ENCODE measurements around the gene HAPLN3. TPM values are rescaled to one million over a fixed set of nuclear protein-coding genes. Genes with fewer than 3 reads are reported as not detected.

Gene HAPLN3
- total and polyA plus RNA-seq, 2 donors (not counting 3 experiments of a cell fraction or from before 2014, with no cell fraction given): 57.6 to 130 TPM

DNA sequence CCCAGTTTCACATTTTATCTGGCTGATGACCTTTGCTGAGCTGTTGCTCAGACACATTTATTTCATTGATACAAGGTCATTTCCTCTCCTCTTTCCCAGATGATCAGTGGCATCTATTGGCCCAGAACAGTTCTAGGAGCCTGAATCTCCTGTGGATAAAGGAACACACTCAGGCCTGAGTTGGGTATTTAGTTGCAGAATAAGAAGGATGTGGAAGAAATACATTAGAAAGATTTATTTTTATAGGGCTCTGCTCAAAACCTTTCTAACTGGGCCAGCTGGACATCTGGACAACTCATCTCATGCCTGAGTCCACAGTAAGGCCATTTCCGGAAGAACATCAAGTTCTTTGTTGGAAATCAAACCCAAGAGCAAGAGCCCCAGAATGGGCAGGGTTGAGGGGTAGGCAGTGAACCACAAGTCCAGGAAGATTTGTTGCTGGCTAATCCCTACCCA is 37.6 kb upstream of the HAPLN3 start:
- no TSS peak for BruUV-seq (replicated peaks)

More for the DNA sequence above, 37.6 kb upstream of the HAPLN3 start:
- FAIRE-seq (no peak), DNase-seq (ENCODE audit: low read depth, low spot score) (no peak)
- no peak for TF ChIP-seq JUN (IDR thresholded peaks at IDR 0.05; ENCODE audit: borderline replicate concordance, insufficient read depth, insufficient read length, low read depth)
- no peak for TF ChIP-seq MYC (IDR thresholded peaks at IDR 0.05; ENCODE audit: low read depth, low read length)
- TF ChIP-seq, protein P1, sequence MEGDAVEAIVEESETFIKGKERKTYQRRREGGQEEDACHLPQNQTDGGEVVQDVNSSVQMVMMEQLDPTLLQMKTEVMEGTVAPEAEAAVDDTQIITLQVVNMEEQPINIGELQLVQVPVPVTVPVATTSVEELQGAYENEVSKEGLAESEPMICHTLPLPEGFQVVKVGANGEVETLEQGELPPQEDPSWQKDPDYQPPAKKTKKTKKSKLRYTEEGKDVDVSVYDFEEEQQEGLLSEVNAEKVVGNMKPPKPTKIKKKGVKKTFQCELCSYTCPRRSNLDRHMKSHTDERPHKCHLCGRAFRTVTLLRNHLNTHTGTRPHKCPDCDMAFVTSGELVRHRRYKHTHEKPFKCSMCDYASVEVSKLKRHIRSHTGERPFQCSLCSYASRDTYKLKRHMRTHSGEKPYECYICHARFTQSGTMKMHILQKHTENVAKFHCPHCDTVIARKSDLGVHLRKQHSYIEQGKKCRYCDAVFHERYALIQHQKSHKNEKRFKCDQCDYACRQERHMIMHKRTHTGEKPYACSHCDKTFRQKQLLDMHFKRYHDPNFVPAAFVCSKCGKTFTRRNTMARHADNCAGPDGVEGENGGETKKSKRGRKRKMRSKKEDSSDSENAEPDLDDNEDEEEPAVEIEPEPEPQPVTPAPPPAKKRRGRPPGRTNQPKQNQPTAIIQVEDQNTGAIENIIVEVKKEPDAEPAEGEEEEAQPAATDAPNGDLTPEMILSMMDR (IDR thresholded peaks at IDR 0.05; ENCODE audit: extremely low read depth in 1 of 2, insufficient read depth in 1 of 2, low read depth in 1 of 2, low read length in 2 of 2): no peak
- TF ChIP-seq GATA2 (IDR thresholded peaks at IDR 0.05; ENCODE audit: insufficient read depth, insufficient read length, low read depth, low read length): no peak
- TF ChIP-seq POLR2AphosphoS5 (IDR thresholded peaks at IDR 0.05; ENCODE audit: insufficient read depth, low read depth, low read length): no peak
- TF ChIP-seq, protein P2, sequence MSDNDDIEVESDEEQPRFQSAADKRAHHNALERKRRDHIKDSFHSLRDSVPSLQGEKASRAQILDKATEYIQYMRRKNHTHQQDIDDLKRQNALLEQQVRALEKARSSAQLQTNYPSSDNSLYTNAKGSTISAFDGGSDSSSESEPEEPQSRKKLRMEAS (IDR thresholded peaks at IDR 0.05; ENCODE audit: insufficient read depth, insufficient read length): no peak
- TF ChIP-seq EZH2 (IDR thresholded peaks at IDR 0.05; ENCODE audit: borderline replicate concordance, low read depth, low read length, severe bottlenecking): no peak
- TF ChIP-seq POLR2A (IDR thresholded peaks at IDR 0.05; ENCODE audit: low read depth, low read length): no peak
- no peak for TF ChIP-seq FOS (IDR thresholded peaks at IDR 0.05; ENCODE audit: borderline replicate concordance, insufficient read depth, low read length)
- no peaks in the 10 kb centered on the region for H3K4me1 ChIP-seq (ENCODE audit: control insufficient read depth, extremely low read depth, insufficient read depth, low read length)
- no peaks in the 10 kb centered on the region for H3K27me3 ChIP-seq (ENCODE audit: control insufficient read depth in 2 of 2, insufficient read depth in 2 of 2, low read length in 2 of 2)
- no peak overlapping the region for H2AFZ ChIP-seq (ENCODE audit: low read depth, low read length)
- no peaks in the 10 kb centered on the region for H3K79me2 ChIP-seq (ENCODE audit: control insufficient read depth, insufficient read depth, low read length)
- H4K20me1 ChIP-seq (replicated peaks; ENCODE audit: control insufficient read depth, extremely low read depth, insufficient read depth, low read length): no peaks in the 10 kb centered on the region
- no peaks in the 10 kb centered on the region for H3K9me1 ChIP-seq (replicated peaks; ENCODE audit: control insufficient read depth, extremely low read depth, insufficient read depth, low read length)
- H3K36me3 ChIP-seq (ENCODE audit: control insufficient read depth in 2 of 2, extremely low read depth in 1 of 2, insufficient read depth in 2 of 2, low read length in 2 of 2): no peaks in the 10 kb centered on the region
- intact Hi-C loops (cut with micrococcal nuclease) (no loop called here), dilution Hi-C loops (cut with MboI; ENCODE audit: extremely low pct_ligation_motif_present, low sequenced_read_pairs) (no loop called here)
- H3K4me3 ChIP-seq (replicated peaks in 1 of 3; ENCODE audit: insufficient read depth in 1 of 3, low read depth in 1 of 3, low read length in 3 of 3): no peak overlapping the region
- H3K9me3 ChIP-seq (replicated peaks; ENCODE audit: control insufficient read depth, insufficient read depth, low read length): no peaks in the 10 kb centered on the region
- CTCF ChIA-PET: no interaction called here
- no peak overlapping the region for H3K9ac ChIP-seq (replicated peaks; ENCODE audit: extremely low read depth, insufficient read depth, low read length)
- POLR2A ChIA-PET: no interaction called here
- no peak overlapping the region for H3K4me2 ChIP-seq (ENCODE audit: insufficient read depth, low read length)
- H3K27ac ChIP-seq (ENCODE audit: insufficient read depth, low read depth, low read length): no peak overlapping the region
